Measurements from ENCODE around the gene DHTKD1.
"Not testable (repeated sequence)": the region's sequence is repeated elsewhere in the genome, so short reads cannot be mapped to it uniquely, and the experiment has no call there.

Gene DHTKD1

DNA sequence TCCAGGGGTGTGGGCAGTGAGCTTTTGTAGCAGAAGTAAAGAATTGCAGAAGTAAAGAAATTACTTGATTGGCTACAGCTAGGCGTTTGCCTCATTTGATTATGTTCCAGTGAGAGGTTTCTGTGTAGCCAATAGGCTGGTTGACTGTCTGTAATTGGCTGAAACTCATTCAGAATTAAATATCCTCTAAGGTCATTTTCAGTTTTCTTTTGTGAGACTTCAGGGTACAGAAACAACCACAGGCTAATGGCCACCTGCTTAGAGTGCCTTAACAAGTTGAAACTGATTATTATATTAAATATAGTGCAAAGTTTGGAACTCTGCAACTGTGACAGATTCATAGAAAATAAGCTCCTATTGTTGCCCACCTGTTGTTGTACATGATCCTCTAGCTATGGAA lies 71.3 kb downstream of the DHTKD1 start:
- DNase-seq (ENCODE audit: low read depth): no peak

DNA sequence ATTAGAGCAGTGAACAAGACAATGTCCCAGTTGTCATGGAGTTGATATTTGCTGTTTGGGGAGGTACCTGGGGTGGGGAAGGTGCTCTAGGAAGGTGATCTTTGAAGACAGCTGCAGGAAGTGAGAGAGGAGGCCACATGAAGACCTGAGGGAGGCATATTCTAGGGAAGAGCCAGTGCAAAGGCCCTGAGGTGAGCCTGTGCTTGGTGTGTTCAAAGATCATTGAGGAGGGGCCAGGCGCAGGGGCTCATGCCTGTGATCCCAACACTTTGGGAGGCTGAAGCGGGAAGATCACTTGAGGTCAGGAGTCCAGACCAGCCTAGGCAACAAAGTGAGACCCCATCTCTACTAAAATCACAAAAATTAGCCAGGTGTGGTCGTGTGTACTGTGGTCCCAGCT lies 75.8 kb downstream of the DHTKD1 start:
- DNase-seq (ENCODE audit: low read depth): no peak

DNA sequence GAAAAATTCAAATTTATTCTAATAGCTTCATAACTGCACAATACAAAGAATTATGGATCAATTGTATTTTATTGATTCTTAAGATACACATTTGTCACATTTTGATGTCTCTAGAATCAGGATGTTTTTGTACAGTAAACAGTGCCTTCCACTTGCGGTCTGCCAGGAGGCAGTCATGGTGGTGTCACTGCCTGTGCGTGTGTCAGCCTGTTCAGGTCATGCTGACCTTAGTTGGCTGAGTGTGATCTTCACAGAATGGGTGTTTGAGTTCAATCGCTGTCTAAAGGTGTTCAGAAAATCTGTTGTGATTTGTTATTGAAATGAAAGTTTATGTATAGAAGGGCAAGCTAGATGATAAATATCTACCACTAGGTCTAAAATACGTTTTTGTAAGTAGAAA lies 81.4 kb downstream of the DHTKD1 start:
- no peak for DNase-seq (ENCODE audit: low read depth)

DNA sequence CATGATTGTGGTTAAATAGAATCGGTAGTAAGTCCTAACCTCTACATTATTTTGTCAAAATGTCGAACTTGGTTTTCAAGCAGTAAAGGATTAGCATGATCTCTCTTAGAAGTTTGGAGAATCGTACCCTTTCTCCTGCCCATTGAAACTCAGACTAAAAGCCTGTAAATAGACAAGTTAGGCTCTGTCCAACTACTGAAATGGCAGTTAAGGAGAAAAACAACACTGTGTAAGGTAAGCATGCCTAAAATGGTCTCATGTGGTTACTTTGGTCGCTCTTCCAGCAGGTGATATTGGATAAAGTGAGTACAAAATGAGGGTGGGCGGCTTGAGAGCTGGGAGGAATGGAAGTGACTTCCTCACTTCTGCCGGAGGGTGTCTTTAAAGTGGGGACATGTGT lies 85.8 kb downstream of the DHTKD1 start:
- DNase-seq (ENCODE audit: low read depth): no peak

DNA sequence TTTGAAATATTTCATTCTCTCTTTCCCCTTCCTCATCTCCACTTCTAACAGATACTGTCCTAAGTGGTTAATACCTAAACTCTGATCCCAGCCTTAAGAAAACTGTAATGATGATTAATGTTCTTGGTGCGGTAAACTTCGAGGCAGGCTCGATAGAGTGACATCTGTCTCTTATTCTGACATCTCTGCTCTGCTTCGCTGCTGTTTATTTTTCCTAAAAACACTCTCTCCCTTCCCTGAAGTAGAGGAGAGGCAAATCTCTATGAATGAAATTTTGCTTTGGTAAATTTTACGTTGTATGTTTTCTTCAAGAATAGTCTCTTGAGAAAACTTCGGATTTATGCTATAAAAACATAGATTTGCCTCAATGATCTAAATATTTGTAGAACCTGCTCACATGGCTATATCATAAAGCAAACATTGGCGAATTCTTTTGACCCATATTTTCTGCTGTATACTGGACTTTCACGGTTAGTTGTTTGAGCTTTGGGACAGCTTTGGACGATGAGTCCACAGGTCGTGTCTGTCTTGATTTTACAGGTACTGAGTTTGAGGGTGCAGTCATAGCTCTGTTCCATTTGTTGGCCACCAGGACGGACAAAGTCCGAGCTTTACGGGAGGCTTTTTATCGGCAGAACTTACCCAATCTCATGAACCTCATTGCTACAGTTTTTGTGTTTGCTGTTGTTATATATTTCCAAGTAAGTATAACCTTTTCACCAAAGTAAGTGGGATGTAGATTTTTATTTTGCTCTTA lies 87.8 kb downstream of the DHTKD1 start:
- DNase-seq (ENCODE audit: low read depth): no peak

DNA sequence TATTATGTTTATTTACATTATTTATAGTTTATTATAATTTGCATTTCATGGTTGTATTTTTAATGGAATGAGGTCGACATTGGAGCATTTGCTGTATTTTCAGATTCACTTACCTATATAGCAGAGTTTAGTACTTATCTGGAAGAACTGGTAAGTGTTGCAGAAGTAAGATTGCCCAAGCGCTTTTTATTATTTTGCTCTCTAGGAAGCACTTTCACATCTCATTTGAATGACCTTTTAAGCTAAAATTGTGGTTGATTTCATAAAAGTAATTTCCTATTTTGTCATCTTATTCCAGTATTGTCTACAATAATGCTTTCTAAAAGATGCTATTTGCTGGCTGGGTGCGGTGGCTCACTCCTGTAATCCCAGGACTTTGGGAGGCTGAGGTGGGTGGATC lies 89.4 kb downstream of the DHTKD1 start:
- DNase-seq (ENCODE audit: low read depth): no peak

DNA sequence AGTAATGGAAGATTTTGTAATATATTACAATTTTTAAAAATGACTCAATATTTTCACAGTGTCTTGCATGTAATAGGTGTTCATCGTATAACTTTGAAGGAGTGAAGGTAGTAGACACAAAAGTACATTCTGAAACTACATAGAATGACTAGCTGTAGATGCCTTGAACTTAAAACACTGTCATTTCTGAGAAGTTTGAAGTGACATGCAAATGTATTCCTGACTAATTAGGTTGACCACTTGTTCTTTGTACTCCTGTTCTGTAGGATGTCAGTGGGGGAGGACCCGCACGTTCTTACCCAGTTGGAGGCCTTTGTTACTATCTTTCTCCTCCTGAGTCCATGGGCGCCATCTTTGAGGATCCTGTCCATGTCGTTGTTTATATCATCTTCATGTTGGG lies 91.9 kb downstream of the DHTKD1 start:
- no peak for DNase-seq (ENCODE audit: low read depth)

DNA sequence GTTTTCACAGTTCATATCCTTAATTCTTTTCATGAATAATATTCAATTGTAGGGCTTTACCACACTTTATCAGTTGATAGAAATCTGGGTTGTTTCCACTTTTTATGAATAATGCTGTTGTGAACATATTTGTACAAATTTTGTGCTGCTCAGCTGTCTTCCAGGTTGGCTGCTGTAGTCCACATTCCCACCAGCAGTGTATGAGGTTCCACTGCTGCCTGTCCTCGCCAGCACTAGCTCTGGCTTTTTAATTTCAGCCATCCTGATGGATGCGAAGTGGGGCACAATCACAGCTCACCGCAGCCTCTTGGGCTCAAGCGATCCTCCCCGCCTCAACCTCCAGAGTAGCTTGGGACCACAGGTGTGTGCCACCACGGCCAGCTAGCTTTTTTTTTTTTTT lies 94.2 kb downstream of the DHTKD1 start:
- no peak for DNase-seq (ENCODE audit: low read depth)

DNA sequence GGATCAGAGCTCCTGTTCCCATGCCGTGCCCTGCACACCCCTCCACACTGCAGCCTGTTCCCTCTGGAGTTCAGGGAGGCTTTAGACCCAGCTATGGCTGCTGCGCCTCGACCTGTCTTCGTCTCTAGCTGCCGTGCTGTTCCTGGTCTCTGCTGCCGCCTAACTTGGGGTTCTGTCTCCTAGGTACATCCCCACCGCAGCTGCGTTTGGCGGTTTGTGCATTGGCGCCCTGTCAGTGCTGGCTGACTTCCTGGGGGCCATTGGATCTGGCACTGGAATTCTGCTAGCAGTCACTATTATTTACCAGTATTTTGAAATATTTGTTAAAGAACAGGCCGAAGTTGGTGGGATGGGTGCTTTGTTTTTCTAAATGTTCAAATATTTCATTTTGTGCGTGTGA lies 95.3 kb downstream of the DHTKD1 start:
- DNase-seq (ENCODE audit: low read depth): no peak

DNA sequence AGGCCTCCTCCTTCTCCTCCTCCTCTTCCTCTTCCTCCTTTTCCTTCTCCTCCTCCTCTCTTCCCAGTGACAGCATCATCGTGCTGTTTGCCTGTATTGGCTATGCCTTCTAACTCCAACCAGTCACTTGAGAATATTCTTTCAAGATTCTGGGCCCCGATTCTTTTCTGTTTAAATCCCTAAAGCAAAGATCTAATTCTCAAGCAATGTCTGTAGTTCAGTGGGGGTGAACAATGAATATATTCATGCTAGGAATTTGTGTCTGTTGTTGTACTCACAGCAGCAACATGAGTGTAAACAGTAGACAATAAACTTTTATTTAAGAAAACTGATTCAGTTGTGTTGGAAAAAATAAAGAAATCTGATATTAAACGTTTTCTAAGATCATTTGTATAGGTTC lies 96.3 kb downstream of the DHTKD1 start:
- DNase-seq (ENCODE audit: low read depth): no peak

DNA sequence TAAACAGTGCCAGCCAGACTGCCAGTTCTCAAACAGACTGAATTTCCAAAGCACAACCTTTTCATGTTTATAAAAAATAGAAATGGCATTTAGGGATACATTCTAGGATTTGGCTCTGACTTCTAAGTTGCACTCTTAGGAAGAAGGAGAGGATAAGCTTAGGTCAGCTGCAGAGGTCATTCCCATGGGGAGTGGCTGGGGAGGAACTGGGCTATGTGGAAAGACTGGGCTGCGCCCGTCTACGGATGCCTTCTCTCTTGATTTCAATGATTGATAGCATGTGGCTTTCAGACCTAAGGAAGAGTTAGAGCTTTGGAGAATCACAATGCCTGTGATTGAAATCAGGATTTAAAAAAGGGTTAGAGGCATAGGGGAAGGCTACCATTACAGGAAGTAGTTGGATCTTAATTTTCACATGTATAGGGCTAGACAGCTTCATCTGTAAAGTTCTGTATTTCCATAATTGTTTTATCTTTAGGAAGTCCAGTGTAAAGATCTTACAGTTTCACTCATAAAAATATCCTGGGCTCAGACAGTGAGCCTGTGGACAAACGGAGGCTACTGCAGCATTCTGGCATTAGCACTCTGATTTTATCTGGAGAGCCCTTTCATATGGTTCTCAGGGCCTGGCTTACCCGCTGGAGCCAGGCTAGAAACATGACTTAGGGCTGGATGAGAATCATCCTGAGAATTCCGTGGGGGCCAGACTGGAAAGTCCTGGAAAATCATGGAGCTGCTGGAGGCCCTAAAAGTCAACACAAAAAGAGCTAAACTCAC lies 97.4 kb downstream of the DHTKD1 start:
- DNase-seq (ENCODE audit: low read depth): no peak

DNA sequence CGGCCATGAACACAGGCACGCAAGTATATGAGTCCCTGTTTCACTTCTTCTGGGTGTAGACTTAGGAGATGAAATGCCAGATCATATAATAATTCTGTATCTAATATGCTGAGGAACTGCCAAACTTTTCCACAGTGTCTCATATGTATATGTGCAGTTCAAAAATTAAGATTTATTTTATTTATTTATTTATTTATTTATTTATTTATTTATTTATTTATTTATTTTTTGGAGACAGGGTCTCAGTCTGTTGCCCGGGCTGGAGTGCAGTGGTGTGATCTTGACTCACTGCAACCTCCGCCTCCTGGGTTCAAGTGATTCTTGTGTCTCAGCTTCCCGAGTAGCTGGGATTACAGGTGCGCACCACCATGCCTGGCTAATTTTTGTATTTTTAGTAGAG lies 102.8 kb downstream of the DHTKD1 start:
- DNase-seq (ENCODE audit: low read depth): not testable (repeated sequence)
